Naive B cell (primary cell): ENCODE measurements around the gene TRPC1. TPM values are rescaled to one million over a fixed set of nuclear protein-coding genes. Genes with fewer than 3 reads are reported as not detected.
"Not testable (repeated sequence)": the region's sequence is repeated elsewhere in the genome, so short reads cannot be mapped to it uniquely, and the experiment has no call there.

Experiments used
- ATAC-seq, 2 donors: fragments of 150-1000 bp; cut with Tn5 transposase; 2 replicates each; pipeline ENCODE4 v1.10.0; 2021; ENCODE audit warnings: low read depth in 2 of 2, mild to moderate bottlenecking in 2 of 2, moderate library complexity in 2 of 2
- DNase-seq: peaks from one replicate; pipeline ENCODE4 v3.0.0; 2022
- H3K27ac Mint-ChIP-seq, 6 donors: one replicate each; pipeline ENCODE4 v1.8.0; 2020 to 2022; ENCODE audit warnings: mild to moderate bottlenecking in 6 of 6, mixed read lengths in 6 of 6, moderate library complexity in 5 of 6, inconsistent platforms in 2 of 6
- H3K27me3 Mint-ChIP-seq, 3 donors: one replicate each; pipeline ENCODE4 v1.8.0; 2021 to 2022; ENCODE audit warnings: mixed read lengths in 3 of 3, mild to moderate bottlenecking in 1 of 3
- H3K36me3 Mint-ChIP-seq, 2 donors: one replicate each; pipeline ENCODE4 v1.8.0; 2020 to 2022; ENCODE audit warnings: mixed read lengths in 2 of 2, inconsistent platforms in 1 of 2, mild to moderate bottlenecking in 1 of 2
- H3K4me1 Mint-ChIP-seq, 3 donors: one replicate each; pipeline ENCODE4 v1.8.0; 2020 to 2022; ENCODE audit warnings: mixed read lengths in 3 of 3, inconsistent platforms in 1 of 3, mild to moderate bottlenecking in 1 of 3, moderate library complexity in 1 of 3
- H3K4me3 Mint-ChIP-seq, 8 donors: one replicate each; pipeline ENCODE4 v1.8.0; 2020 to 2022; ENCODE audit warnings: mild to moderate bottlenecking in 8 of 8, mixed read lengths in 8 of 8, moderate library complexity in 8 of 8, inconsistent platforms in 2 of 8
- H3K9me3 Mint-ChIP-seq, 7 donors: one replicate each; pipeline ENCODE4 v1.8.0; 2020 to 2022; ENCODE audit warnings: mixed read lengths in 7 of 7, mild to moderate bottlenecking in 5 of 7, inconsistent platforms in 2 of 7, moderate library complexity in 1 of 7
- polyA plus RNA-seq, 6 donors: library from polyadenylated mRNA; unstranded; fragments of 300-500 nt; fragmentation: Illumina TruSeq; gene quantifications; one replicate each; pipeline ENCODE4 v1.2.3, GENCODE V29; 2021; ENCODE audit warnings: low read depth in 6 of 6

The TRPC1 gene
- 1 to 10 TPM in 1 of 6 donors, under 1 TPM in 4, not detected in 1; 0.25 to 1.1 (median 0.35) TPM for polyA plus RNA-seq

- Mint-ChIP-seq H3K27ac (peak within 1 kb of the TSS; percentile 72 to 94 (median 85)), H3K9me3 (peaks cover 0 to 9% (median 3%) of the 10 kb centered on the region in 7 donors), H3K4me1 (peaks cover 5 to 8% (median 7%) of the 10 kb centered on the region in 3 donors), H3K27me3 (peaks cover 12 to 36% (median 18%) of the 10 kb centered on the region in 3 donors), H3K4me3 (peak within 1 kb of the TSS; percentile 87 to 95 (median 90)), H3K36me3 (no peaks in the 10 kb centered on the region)
- DNase-seq (peak; percentile 65), ATAC-seq (peak; percentile 90 to 94)
Measured at GRCh38 chr3:142723968-142724681, at the start of gene TRPC1. TRPC1 (plus strand) TSS chr3:142724034; CDS start chr3:142724560, 526 bp downstream.

GRCh38 chr3:142676151-142676550 lies 47.7 kb upstream of the TRPC1 start:
- peaks cover 0 to 1% (median 0%) of the 10 kb centered on the region in 7 donors for H3K9me3 Mint-ChIP-seq
- H3K4me3 Mint-ChIP-seq = no peak overlapping the region
- no peak for ATAC-seq
- no peaks in the 10 kb centered on the region for H3K36me3 Mint-ChIP-seq
- no peaks in the 10 kb centered on the region for H3K27me3 Mint-ChIP-seq
- no peak for DNase-seq
- no peaks in the 10 kb centered on the region for H3K4me1 Mint-ChIP-seq
- no peak overlapping the region for H3K27ac Mint-ChIP-seq

- Mint-ChIP-seq H3K9me3 (no peaks in the 10 kb centered on the region), H3K27ac (no peak overlapping the region), H3K4me3 (no peak overlapping the region), H3K36me3 (no peaks in the 10 kb centered on the region), H3K27me3 (no peaks in the 10 kb centered on the region), H3K4me1 (no peaks in the 10 kb centered on the region)
- no peak for ATAC-seq
- DNase-seq = no peak
Measured at GRCh38 chr3:142680710-142681109, 43.1 kb upstream of the TRPC1 start.

- no peak for DNase-seq
- Mint-ChIP-seq H3K36me3 (no peaks in the 10 kb centered on the region), H3K4me1 (no peaks in the 10 kb centered on the region), H3K4me3 (no peak overlapping the region), H3K27ac (no peak overlapping the region), H3K9me3 (no peaks in the 10 kb centered on the region), H3K27me3 (no peaks in the 10 kb centered on the region)
- no peak for ATAC-seq
Measured at GRCh38 chr3:142690613-142691012, 33.2 kb upstream of the TRPC1 start.

- Mint-ChIP-seq H3K27ac (no peak overlapping the region), H3K36me3 (no peaks in the 10 kb centered on the region)
Measured at GRCh38 chr3:142691527-142691926, 32.3 kb upstream of the TRPC1 start.

GRCh38 chr3:142693136-142693853 lies 30.5 kb upstream of the TRPC1 start:
- Mint-ChIP-seq H3K9me3 (no peaks in the 10 kb centered on the region), H3K27me3 (no peaks in the 10 kb centered on the region), H3K4me1 (no peaks in the 10 kb centered on the region), H3K36me3 (no peaks in the 10 kb centered on the region), H3K27ac (no peak overlapping the region), H3K4me3 (no peak overlapping the region)
- ATAC-seq = no peak
- DNase-seq = no peak

More at GRCh38 chr3:142691527-142691926, 32.3 kb upstream of the TRPC1 start:
- no peaks in the 10 kb centered on the region for H3K4me1 Mint-ChIP-seq
- no peaks in the 10 kb centered on the region for H3K9me3 Mint-ChIP-seq
- DNase-seq (no peak), ATAC-seq (no peak)
- no peaks in the 10 kb centered on the region for H3K27me3 Mint-ChIP-seq
- no peak overlapping the region for H3K4me3 Mint-ChIP-seq

DNA sequence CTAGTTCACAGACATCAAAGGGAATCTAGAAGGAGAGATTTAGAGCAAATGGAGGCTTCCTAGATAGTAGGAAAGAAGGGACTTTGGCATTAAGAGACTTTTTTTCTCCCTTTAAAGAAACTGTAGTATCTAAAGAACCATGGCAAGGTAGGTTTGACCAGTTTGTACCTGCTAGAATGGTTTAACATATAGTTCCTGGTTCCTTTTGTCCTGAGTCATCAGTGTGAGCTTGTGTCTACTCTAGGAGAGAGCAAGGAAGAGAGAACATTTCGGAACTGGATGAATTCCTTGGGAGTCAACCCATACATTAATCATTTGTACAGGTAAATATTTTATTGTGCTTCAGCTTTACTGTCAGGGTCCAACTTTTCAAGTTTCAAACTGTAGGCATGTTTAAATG lies 29.6 kb upstream of the TRPC1 start:
- no peak for DNase-seq
- no peaks in the 10 kb centered on the region for H3K9me3 Mint-ChIP-seq
- no peak for ATAC-seq
- no peaks in the 10 kb centered on the region for H3K27me3 Mint-ChIP-seq
- no peak overlapping the region for H3K27ac Mint-ChIP-seq
- H3K4me1 Mint-ChIP-seq = no peaks in the 10 kb centered on the region
- H3K36me3 Mint-ChIP-seq = no peaks in the 10 kb centered on the region
- no peak overlapping the region for H3K4me3 Mint-ChIP-seq

GRCh38 chr3:142705198-142705597 lies 18.6 kb upstream of the TRPC1 start:
- DNase-seq = no peak

GRCh38 chr3:142706321-142707127 lies 17.3 kb upstream of the TRPC1 start:
- Mint-ChIP-seq H3K4me3 (no peak overlapping the region), H3K4me1 (no peaks in the 10 kb centered on the region), H3K36me3 (no peaks in the 10 kb centered on the region), H3K27ac (no peak overlapping the region), H3K9me3 (no peaks in the 10 kb centered on the region), H3K27me3 (peaks cover 0 to 11% (median 4%) of the 10 kb centered on the region in 3 donors)
- DNase-seq (no peak), ATAC-seq (no peak)

More at GRCh38 chr3:142705198-142705597, 18.6 kb upstream of the TRPC1 start:
- Mint-ChIP-seq H3K9me3 (no peaks in the 10 kb centered on the region), H3K4me3 (no peak overlapping the region), H3K36me3 (no peaks in the 10 kb centered on the region), H3K27me3 (peaks cover 0 to 11% (median 4%) of the 10 kb centered on the region in 3 donors), H3K4me1 (no peaks in the 10 kb centered on the region), H3K27ac (no peak overlapping the region)
- ATAC-seq = no peak

- DNase-seq (no peak), ATAC-seq (no peak)
- Mint-ChIP-seq H3K36me3 (no peaks in the 10 kb centered on the region), H3K27me3 (peaks cover 0 to 11% (median 0%) of the 10 kb centered on the region in 3 donors), H3K27ac (no peak overlapping the region), H3K4me1 (no peaks in the 10 kb centered on the region), H3K4me3 (no peak overlapping the region), H3K9me3 (no peaks in the 10 kb centered on the region)
Measured at GRCh38 chr3:142709207-142709606, 14.6 kb upstream of the TRPC1 start.

GRCh38 chr3:142714882-142715281 lies 9.0 kb upstream of the TRPC1 start:
- not testable (repeated sequence) for H3K9me3 Mint-ChIP-seq, DNase-seq, H3K36me3 Mint-ChIP-seq, H3K4me1 Mint-ChIP-seq, ATAC-seq, H3K27ac Mint-ChIP-seq, H3K4me3 Mint-ChIP-seq
- H3K27me3 Mint-ChIP-seq = peaks cover 29 to 39% (median 36%) of the 10 kb centered on the region in 3 donors

- Mint-ChIP-seq H3K9me3 (peaks cover 0 to 2% (median 0%) of the 10 kb centered on the region in 7 donors), H3K27ac (no peak overlapping the region), H3K36me3 (no peaks in the 10 kb centered on the region), H3K27me3 (peaks cover 33 to 47% (median 41%) of the 10 kb centered on the region in 3 donors), H3K4me3 (no peak overlapping the region), H3K4me1 (no peaks in the 10 kb centered on the region)
- ATAC-seq = no peak
- DNase-seq = no peak
Measured at GRCh38 chr3:142716102-142716501, 7.7 kb upstream of the TRPC1 start.

- H3K27ac Mint-ChIP-seq = peak overlapping the region in 1 of 6 donors; percentile 84
- DNase-seq = no peak
- no peaks in the 10 kb centered on the region for H3K36me3 Mint-ChIP-seq
Measured at GRCh38 chr3:142723665-142723967, 218 bp upstream of the TRPC1 start.

More at GRCh38 chr3:142723665-142723967, 218 bp upstream of the TRPC1 start:
- no peak for ATAC-seq
- Mint-ChIP-seq H3K4me1 (peaks cover 5 to 8% (median 7%) of the 10 kb centered on the region in 3 donors), H3K27me3 (peaks cover 17 to 41% (median 23%) of the 10 kb centered on the region in 3 donors), H3K4me3 (peak overlapping the region; percentile 41 to 95 (median 88)), H3K9me3 (peaks cover 0 to 9% (median 3%) of the 10 kb centered on the region in 7 donors)
